NCI-H526 treated with DMSO at 0.1 percent for 48 hours (cell line): ENCODE measurements around the gene SSX4B.
"Not testable (repeated sequence)": the region's sequence is repeated elsewhere in the genome, so short reads cannot be mapped to it uniquely, and the experiment has no call there.

Experiments
- DNase-seq: peaks from one replicate; lab custom pipeline; 2025; lab: John Stamatoyannopoulos, UW

SSX4B gene, protein sequence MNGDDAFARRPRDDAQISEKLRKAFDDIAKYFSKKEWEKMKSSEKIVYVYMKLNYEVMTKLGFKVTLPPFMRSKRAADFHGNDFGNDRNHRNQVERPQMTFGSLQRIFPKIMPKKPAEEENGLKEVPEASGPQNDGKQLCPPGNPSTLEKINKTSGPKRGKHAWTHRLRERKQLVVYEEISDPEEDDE

DNA sequence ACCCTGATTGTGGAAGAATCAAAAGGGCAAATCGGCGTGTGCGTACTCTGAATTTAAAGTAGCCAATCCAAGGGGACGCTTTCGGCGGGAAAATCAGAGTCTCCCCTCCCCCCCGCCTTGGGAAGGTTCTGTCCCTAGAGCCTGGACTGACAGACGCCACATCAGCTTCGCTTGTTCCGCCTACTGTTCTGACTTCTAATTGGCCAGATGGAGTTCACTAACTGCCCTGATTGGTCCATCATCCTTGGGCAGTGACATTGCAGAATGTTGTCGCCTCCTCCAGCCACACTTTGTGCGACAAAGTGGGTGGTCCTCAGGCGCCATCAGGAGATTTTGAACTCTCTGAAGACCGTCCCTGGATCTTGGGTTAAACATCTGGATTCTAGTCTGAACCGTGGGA lies at the start of gene SSX4B:
Gene SSX4B, minus strand, starts transcription at position 101 of the 400 bp plus-strand sequence. CDS start 588 bp downstream, outside the sequence.
- not testable (repeated sequence) for DNase-seq

DNA sequence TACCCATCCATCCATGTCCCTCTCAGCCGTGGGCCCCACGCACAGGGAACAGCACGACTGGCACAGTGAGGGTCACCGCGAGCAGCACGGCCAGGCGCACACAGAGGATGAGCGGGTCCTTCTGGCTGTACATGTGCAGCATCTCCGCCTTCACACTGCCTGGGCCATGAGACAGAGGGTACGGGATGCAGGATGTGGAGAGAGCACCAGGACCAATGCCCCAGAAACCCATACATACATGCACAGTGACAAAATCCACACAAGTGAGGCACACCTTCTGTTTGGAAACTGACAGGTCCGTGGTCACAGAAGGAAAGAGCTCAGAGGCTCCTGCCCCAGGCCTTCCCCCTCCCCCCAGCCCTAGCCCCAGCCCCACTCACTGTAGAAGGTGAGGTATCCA lies 48.8 kb upstream of the SSX4B start:
- no peak for DNase-seq

DNA sequence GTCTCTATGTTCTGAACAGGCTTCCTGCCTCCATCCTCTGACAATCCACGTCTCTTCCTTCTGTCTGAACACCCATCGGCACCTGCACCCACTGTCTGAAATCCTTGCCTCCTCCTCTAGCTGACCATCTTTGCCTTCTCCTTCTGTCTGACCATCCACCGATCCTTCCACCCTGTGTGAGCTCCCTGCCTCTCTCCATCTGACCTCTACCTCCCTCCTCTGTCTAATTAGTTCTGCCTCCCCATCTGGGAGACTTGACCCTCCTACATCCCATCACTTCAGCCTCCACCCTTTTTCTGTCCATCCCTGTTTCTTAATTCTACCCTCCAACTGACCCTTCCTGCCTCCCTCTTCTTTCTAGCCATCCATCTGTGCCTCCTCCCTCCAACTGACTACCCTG lies 48.3 kb upstream of the SSX4B start:
- DNase-seq: no peak

DNA sequence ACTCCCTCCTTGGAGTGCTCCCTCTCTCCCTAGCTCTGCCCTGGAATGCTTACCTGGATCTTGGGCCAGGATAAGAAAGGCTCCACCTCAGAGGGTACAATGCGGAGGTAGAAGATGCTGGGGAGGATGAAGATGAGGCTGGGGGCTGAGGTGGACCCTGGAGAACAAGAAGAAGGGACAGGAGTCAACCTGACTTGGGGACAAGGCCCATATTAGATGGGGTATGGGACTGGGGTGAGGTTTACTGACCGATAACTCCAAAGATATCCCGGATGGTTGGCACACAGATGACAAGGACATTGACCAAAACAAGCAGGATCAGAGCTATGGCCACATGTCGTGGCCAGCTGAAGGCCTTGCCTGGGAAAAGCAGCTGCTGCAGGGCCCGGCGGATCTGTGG lies 47.7 kb upstream of the SSX4B start:
- no peak for DNase-seq

DNA sequence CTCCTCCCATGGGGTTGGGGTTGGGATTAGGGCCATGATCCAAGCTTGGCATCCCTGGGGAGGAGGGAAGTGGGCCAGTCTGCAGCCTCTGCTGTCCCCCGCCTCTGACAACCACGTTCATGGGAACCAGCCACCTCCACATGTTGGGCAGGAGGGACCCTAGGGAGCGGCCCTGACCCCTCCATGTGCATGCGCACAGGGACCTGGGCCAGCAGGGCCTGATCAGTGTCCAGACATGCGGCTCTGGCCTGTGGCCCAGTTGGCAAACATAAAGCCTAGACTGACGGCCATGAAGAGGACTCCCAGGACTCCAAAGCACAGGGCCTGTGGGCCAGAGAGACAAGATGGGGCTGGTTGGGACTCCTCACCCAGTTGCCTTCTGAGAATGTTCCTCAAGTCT lies 47.0 kb upstream of the SSX4B start:
- DNase-seq: no peak

DNA sequence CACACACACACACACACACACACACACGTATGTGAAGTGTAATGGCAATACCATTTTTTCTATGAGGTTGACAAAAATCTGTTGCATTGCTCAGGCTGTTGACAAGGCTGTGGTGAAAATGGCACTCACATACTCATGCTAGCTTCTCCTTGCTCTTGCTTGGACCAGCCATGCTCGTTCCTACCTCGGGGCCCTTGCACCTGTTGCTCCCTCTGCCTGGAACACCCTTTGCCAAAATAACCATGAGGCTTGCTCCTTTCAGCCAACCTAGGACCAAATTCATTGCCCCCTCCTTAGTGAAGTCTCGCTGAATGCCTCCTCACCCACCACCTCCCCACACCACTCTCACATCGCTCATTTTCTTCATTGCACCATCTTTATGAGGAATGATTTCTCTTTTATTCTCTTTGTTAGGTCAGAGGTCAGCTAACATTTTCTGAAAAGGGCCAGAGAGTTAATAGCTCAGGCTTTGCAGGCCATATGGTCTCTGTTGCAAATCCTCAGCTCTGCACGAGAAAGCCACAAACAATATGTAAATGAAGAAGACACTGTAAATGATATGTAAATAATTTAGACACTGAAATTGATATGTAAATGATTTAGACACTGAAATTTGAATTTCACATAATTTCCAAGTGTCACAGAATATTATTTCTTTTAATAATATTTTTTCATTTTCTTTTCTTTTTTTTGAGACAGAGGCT lies 45.0 kb upstream of the SSX4B start:
- DNase-seq: no peak

DNA sequence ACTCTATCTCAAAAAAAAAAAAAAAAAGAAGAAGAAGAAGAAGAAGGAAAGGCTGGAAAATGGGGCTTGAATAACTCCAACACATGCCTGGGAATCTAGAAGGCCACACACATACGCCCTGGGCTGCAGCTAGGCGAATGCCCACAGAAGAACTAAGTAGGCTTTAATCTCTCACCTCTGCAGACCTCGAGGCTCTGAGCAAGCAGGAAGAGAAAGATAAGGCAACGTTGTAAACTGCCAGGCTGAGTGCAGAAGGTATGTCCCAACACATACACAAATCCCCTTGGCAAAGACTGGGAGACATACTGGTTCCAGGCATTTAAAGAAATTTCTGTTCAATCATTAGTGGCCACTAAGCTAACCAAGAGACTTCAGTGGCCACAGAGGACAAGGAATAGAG lies 39.9 kb upstream of the SSX4B start:
- DNase-seq: no peak

DNA sequence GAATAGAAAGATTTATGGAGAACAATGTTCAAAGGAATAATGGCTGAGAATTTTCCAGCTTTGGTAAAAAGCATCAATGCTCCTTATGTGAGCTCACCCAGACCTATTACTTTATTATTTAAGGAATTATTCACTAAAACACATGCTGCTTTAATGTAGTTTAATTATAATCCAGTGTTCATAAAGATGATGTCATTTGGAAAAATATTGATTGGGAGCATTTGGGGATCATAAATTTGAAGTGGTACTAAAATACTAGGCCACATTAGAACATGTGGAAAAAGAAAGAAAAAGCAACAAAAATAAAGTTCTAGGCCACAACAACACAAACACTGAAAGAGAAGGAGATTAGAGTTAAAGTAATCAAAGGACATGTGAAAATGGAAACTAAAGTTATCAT lies 38.3 kb upstream of the SSX4B start:
- DNase-seq: no peak

DNA sequence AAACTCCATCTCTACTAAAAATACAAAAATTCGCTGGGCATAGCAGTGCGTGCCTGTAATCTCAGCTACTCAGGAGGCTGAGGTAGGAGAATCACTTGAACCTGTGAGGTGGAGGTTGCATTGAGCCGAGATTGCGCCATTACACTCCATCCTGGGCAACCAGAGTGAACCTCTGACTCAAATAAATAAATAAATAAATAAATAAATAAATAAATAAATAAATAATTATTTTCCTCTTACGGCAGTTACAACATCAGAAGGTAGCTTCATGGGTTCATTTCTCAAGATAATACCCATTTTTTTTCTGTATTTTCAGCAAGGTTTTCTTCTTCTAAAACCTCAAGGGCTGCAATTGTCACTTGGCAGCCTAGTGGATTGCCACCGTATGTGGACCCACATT lies 35.4 kb upstream of the SSX4B start:
- DNase-seq: not testable (repeated sequence)

DNA sequence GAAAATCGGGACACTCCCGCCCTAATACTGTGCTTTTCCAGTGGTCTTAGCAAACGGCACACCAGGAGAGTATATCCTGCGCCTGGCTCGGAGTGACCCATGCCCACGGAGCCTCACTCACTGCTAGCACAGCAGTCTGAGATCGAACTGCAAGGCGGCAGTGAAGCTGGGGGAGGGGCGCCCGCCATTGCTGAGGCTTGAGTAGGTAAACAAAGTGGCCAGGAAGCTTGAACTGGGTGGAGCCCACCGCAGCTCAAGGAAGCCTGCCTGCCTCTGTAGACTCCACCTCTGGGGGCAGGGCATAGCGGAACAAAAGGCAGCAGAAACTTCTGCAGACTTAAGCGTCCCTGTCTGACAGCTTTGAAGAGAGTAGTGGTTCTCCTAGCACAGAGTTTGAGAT lies 22.0 kb upstream of the SSX4B start:
- not testable (repeated sequence) for DNase-seq

DNA sequence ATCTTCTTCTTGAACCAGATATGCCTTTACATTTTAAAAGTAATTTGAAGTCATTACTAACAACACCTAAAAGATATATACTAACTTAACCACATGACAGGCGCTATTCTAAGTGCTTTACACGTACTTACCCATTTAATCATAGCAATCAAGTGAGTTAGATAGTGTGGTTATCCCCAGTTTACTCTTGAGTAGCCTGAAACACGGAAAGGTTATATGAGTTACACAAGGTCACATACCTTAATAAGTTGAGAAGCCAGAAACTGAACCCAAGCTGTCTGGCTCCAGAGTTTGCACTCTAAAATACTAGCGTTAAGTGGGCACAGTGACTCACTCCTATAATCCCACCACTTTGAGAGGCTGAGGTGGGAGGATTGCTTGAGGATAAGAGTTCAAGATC lies 18.4 kb upstream of the SSX4B start:
- not testable (repeated sequence) for DNase-seq

DNA sequence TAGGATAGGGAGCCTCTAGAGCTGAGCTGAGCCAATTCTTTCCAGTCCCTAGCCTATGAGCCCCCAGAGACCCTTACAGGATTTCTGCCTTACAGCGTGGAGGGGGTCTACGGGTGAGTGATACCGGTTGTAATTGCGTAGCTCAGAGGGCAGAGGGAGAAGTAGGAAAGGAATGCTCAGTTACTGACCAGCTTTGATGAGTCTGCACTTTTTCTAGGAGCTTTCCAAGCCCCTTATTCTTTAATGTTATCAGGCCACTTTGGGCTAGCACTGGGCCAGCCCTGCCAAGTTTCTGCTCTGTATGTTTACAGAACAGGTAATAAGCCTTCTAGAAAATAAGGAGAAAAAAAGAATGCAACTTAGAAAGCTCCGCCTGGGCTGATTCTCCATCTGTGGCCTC lies 17.8 kb upstream of the SSX4B start:
- DNase-seq: not testable (repeated sequence)

DNA sequence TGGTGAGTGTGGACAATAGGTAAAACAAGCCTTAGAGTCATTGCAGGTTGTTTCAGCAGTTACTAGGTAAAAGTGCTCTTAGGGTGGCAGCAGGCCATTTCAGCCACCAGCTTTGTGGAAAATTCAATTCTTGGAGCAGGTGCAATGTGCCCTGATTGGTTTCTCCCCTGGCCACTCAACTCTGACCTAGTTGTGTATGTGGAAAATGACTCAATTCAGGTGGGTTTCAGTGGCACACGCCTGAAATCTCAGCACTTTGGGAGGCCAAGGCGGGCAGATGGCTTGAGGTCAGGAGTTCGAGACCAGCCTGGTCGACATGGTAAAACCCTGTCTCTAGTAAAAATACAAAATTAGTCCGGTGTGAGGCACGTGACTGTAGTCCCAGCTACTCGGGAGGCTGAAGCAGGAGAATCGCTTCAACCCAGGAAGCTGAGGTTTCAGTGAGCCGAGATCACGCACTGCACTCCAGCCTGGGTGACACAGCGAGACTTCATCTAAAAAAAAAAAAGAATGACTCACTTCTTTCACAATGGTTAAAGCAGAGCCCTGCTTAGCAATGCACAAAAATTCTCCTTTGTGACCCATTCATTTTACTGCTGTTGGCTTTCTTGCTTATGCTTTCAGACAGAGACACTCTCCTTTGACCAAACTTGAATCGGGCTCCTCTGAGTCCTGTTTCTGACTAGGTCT lies 15.4 kb upstream of the SSX4B start:
- not testable (repeated sequence) for DNase-seq

DNA sequence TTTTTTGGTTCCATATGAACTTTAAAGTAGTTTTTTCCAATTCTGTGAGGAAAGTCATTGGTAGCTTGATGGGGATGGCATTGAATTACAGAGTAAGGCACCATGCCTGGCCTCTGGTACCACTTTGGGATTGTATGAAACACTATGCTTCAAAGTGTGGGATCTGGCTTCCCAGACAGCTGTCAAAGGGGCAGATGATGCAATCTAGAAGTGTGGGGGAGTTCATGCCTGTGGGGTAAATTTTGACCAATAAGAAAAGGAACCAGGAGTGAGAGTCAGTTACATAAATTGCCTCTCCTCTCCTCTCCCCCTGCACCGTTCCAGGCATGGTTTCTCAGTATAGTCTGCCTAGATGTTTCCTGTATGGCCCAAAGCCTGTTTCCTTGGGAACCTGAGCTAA lies 13.9 kb downstream of the SSX4B start:
- DNase-seq: not testable (repeated sequence)

DNA sequence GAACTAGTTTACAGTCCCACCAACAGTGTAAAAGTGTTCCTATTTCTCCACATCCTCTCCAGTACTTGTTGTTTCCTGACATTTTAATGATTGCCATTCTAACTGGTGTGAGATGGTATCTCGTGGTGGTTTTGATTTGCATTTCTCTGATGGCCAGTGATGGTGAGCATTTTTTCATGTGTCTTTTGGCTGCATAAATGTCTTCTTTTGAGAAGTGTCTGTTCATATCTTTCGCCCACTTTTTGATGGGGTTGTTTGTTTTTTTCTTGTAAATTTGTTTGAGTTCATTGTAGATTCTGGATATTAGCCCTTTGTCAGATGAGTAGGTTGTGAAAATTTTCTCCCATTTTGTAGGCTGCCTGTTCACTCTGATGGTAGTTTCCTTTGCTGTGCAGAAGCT lies 14.8 kb downstream of the SSX4B start:
- DNase-seq: not testable (repeated sequence)

DNA sequence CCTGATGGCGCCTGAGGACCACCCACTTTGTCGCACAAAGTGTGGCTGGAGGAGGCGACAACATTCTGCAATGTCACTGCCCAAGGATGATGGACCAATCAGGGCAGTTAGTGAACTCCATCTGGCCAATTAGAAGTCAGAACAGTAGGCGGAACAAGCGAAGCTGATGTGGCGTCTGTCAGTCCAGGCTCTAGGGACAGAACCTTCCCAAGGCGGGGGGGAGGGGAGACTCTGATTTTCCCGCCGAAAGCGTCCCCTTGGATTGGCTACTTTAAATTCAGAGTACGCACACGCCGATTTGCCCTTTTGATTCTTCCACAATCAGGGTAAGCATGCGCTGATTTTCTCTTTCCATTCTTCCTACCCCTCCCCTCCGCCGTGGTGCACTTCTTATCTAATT lies 28.5 kb downstream of the SSX4B start, which contains the start of gene SSX4:
Gene SSX4, plus strand, starts transcription at position 301 of the 400 bp plus-strand sequence. CDS start 515 bp downstream, outside the sequence.
- DNase-seq: not testable (repeated sequence)

DNA sequence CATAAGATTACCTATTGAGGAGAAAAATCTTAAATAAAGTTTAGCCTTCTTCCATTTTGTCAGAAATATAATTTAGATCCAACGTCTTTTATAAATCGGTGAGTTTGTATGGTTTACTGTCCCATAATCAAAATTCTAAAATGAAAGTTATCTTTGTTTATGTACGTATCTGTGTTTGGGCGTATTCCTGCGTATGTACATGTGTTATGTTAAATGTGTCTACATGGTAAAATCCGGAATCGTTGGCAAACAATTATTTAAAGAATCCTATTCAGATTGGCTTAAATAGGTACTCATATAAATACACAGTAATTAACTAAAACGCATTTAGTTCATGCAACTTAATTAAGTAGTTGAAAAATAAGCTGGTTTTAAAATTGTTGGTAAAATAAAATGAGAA lies 41.4 kb downstream of the SSX4B start:
- not testable (repeated sequence) for DNase-seq

DNA sequence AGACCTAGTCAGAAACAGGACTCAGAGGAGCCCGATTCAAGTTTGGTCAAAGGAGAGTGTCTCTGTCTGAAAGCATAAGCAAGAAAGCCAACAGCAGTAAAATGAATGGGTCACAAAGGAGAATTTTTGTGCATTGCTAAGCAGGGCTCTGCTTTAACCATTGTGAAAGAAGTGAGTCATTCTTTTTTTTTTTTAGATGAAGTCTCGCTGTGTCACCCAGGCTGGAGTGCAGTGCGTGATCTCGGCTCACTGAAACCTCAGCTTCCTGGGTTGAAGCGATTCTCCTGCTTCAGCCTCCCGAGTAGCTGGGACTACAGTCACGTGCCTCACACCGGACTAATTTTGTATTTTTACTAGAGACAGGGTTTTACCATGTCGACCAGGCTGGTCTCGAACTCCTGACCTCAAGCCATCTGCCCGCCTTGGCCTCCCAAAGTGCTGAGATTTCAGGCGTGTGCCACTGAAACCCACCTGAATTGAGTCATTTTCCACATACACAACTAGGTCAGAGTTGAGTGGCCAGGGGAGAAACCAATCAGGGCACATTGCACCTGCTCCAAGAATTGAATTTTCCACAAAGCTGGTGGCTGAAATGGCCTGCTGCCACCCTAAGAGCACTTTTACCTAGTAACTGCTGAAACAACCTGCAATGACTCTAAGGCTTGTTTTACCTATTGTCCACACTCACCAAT lies 43.9 kb downstream of the SSX4B start:
- DNase-seq: not testable (repeated sequence)

DNA sequence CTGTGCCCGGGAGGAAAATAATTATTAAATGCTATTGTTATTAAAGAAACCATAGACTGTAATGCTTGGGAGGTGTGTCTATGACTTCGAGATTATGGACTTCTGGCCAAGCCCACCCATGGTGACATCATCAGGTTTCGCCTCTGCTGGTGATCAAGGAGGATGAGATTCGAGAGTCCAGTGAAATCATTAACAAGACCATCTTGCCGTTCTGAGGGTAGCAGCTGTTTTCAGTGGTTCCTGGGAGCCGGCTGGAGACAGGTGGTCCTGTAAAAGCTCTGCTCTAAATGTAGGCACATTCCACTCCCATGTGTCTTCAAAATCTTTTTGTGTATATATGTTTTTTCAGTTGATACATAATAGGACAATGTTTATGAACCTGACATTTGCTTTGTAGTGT lies 52.5 kb downstream of the SSX4B start:
- DNase-seq: not testable (repeated sequence)

DNA sequence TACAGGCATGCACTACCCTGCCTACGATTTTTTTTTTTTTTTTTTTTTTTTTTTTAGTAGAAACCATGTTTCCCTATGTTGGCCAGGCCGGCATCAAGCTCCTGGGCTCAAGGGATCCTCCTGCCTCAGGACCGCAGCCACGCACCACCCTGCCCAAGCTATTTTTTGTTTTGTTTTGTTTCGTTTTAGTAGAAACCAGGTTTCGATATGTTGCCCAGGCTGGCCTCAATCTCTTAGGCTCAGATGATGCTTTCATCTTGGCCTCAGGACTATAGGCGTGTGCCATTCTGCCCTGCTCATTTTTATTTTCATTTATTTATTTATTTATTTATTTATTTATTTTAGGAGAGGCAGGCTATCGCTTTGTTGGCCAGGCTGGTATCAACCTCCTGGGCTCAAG lies 54.1 kb downstream of the SSX4B start:
- DNase-seq: no peak

DNA sequence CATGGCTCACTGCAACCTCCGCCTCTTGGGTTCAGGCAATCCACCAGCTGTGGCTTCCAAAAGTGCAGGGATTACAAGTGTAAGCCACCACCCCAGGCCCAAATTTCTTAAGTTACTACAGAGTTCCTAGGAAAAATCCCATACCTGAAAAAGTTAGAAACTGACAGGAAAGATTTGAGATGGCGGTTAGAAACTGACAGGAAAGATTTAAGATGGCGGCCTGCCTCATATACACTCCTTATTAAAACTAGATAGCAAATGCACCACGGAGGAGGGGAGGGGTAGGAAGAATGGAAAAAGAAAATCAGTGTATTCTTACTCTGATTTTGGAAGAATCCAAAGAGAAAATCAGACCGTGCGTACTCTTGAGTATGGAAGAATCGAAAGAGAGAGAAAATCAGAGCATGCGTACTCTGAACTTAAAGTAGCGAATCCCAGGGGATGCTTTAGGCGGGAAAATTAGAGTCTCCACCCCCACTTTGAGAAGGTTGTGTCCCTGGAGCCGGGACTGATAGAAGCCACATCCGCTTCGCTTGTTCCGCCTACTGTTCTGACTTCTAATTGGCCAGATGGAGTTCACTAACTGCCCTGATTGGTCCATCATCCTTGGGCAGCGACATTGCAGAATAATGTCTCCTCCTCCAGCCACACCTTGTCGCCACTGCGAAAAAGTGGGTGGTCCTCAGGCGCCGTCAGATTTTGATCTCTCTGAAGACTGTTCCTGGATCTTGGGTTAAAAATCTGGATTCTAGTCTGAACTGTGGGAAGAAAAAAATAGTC lies 55.3 kb downstream of the SSX4B start, which contains the start of gene SSX3:
Gene SSX3, minus strand, starts transcription at position 389 of the 780 bp plus-strand sequence. CDS start 1,454 bp downstream, outside the sequence.
- DNase-seq: not testable (repeated sequence)
